Activated CD4-positive, alpha-beta T cell treated with anti-CD3 and anti-CD28 coated beads, Interleukin-2, amount 10 ng/mL, durations not matched to agents 7 days and 5 days (primary cell): ENCODE data around the gene CTPS2. TPM values are rescaled to one million over a fixed set of nuclear protein-coding genes. Genes with fewer than 3 reads are reported as not detected.

Source experiments
- CTCF ChIA-PET: fragments of 350-600 bp; sonication (Branson Sonifier 250); formaldehyde crosslinking; loops from one replicate; lab custom pipeline; 2021; ENCODE audit warnings: antibody characterized with exemption; lab: Charles Lee
- POLR2A ChIA-PET: fragments of 350-600 bp; sonication (Branson Sonifier 250); formaldehyde crosslinking; loops from one replicate; lab custom pipeline; 2021; ENCODE audit warnings: antibody characterized with exemption; lab: Charles Lee
- DNase-seq: peaks from one replicate; pipeline ENCODE4 v3.0.0-alpha.2; 2020
- H3K27ac Mint-ChIP-seq: one replicate; pipeline ENCODE4 v1.8.0; 2021; ENCODE audit warnings: mild to moderate bottlenecking, moderate library complexity, mixed read lengths
- H3K27me3 Mint-ChIP-seq: one replicate; pipeline ENCODE4 v1.8.0; 2021; ENCODE audit warnings: mixed read lengths
- H3K36me3 Mint-ChIP-seq: one replicate; pipeline ENCODE4 v1.8.0; 2021; ENCODE audit warnings: low read depth, mixed read lengths
- H3K4me1 Mint-ChIP-seq: one replicate; pipeline ENCODE4 v1.8.0; 2021; ENCODE audit warnings: mixed read lengths
- H3K4me3 Mint-ChIP-seq: one replicate; pipeline ENCODE4 v1.8.0; 2021; ENCODE audit warnings: mild to moderate bottlenecking, moderate library complexity, mixed read lengths
- H3K9me3 Mint-ChIP-seq: one replicate; pipeline ENCODE4 v1.8.0; 2021; ENCODE audit warnings: mixed read lengths
- microRNA-seq: library from miRNA; unstranded; fragments of <30 nt; microRNA quantifications from one replicate; pipeline ENCODE4 v1.2.0, GENCODE V29; 2021; ENCODE audit warnings: borderline microRNAs expressed, borderline replicate concordance
- total RNA-seq, 2 experiments: library from RNA; stranded (reverse); gene quantifications; one replicate each; pipeline ENCODE4 v1.2.3, GENCODE V29; 2021

CTPS2 gene
- total RNA-seq, 2 experiments from 2014 or later = 4.0 to 4.1 TPM

GRCh38 chrX:16559206-16559619 lies 153.3 kb downstream of the CTPS2 start:
- no peaks in the 10 kb centered on the region for H3K27me3 Mint-ChIP-seq
- no peaks in the 10 kb centered on the region for H3K36me3 Mint-ChIP-seq
- no peaks in the 10 kb centered on the region for H3K9me3 Mint-ChIP-seq
- ChIA-PET CTCF (no interaction called here), POLR2A (no interaction called here)
- H3K27ac Mint-ChIP-seq = no peak overlapping the region
- no peak for DNase-seq
- no peak overlapping the region for H3K4me3 Mint-ChIP-seq
- H3K4me1 Mint-ChIP-seq = peaks cover 6% of the 10 kb centered on the region

- Mint-ChIP-seq H3K4me1 (peaks cover 6% of the 10 kb centered on the region), H3K9me3 (no peaks in the 10 kb centered on the region), H3K4me3 (no peak overlapping the region), H3K27ac (no peak overlapping the region), H3K27me3 (no peaks in the 10 kb centered on the region), H3K36me3 (no peaks in the 10 kb centered on the region)
- CTCF ChIA-PET = no interaction called here
- DNase-seq = no peak
- POLR2A ChIA-PET = no interaction called here
Observed at GRCh38 chrX:16558489-16558888, 154.0 kb downstream of the CTPS2 start.

GRCh38 chrX:16552546-16552945 lies 159.9 kb downstream of the CTPS2 start:
- no peaks in the 10 kb centered on the region for H3K9me3 Mint-ChIP-seq
- CTCF ChIA-PET = no interaction called here
- H3K4me1 Mint-ChIP-seq = no peaks in the 10 kb centered on the region
- POLR2A ChIA-PET = no interaction called here
- H3K27ac Mint-ChIP-seq = no peak overlapping the region
- H3K36me3 Mint-ChIP-seq = no peaks in the 10 kb centered on the region
- no peak overlapping the region for H3K4me3 Mint-ChIP-seq
- no peak for DNase-seq
- H3K27me3 Mint-ChIP-seq = no peaks in the 10 kb centered on the region

GRCh38 chrX:16547644-16548043 lies 164.8 kb downstream of the CTPS2 start:
- ChIA-PET POLR2A (no interaction called here), CTCF (no interaction called here)
- H3K4me1 Mint-ChIP-seq = no peaks in the 10 kb centered on the region
- no peaks in the 10 kb centered on the region for H3K36me3 Mint-ChIP-seq
- H3K27me3 Mint-ChIP-seq = no peaks in the 10 kb centered on the region
- H3K4me3 Mint-ChIP-seq = no peak overlapping the region
- DNase-seq = no peak
- no peaks in the 10 kb centered on the region for H3K9me3 Mint-ChIP-seq
- H3K27ac Mint-ChIP-seq = no peak overlapping the region

GRCh38 chrX:16544969-16545368 lies 167.5 kb downstream of the CTPS2 start:
- Mint-ChIP-seq H3K27ac (no peak overlapping the region), H3K9me3 (no peaks in the 10 kb centered on the region), H3K27me3 (no peaks in the 10 kb centered on the region), H3K4me3 (no peak overlapping the region), H3K4me1 (no peaks in the 10 kb centered on the region), H3K36me3 (no peaks in the 10 kb centered on the region)
- ChIA-PET CTCF (no interaction called here), POLR2A (no interaction called here)
- no peak for DNase-seq

Small RNA genes lying within 50 kb of the gene (microRNA-seq; reads per million reads assigned to microRNA genes)
- not detected for gene MIR548AM

Other genes starting within 250 kb of the CTPS2 start
- not detected for gene S100G, start 62.5 kb downstream of the CTPS2 start, total RNA-seq
- 10 to 100 TPM; 14.1 to 15.7 TPM for gene SYAP1, start 6.9 kb upstream of the CTPS2 start, total RNA-seq
- 10 to 100 TPM; 10.4 to 12.2 TPM for gene TXLNG, start 73.8 kb upstream of the CTPS2 start, total RNA-seq
- 100 to 1,000 TPM; 149 to 191 TPM for gene RBBP7, start 157.7 kb upstream of the CTPS2 start, total RNA-seq
- gene REPS2, start 234.0 kb upstream of the CTPS2 start, total RNA-seq = not detected